Naive thymus-derived CD8-positive, alpha-beta T cell (primary cell): ENCODE data around the gene ISG15. TPM values are rescaled to one million over a fixed set of nuclear protein-coding genes. Genes with fewer than 3 reads are reported as not detected.

Source experiments
- ATAC-seq, 2 donors: fragments of 150-1000 bp; cut with Tn5 transposase in 1 of 2; sonication (Bioruptor Pico), chemical (Tn5 transposase) in 1 of 2; 1 replicate in 1 of 2; 2 replicates in 1 of 2; pipeline ENCODE4 v1.10.0; 2021; ENCODE audit warnings: mild to moderate bottlenecking in 2 of 2, moderate library complexity in 2 of 2
- POLR2A ChIA-PET: fragments of 350-600 bp; sonication (Branson Sonifier 250); formaldehyde crosslinking; loops from one replicate; lab custom pipeline; 2021; ENCODE audit warnings: antibody characterized with exemption; lab: Charles Lee
- DNase-seq, 10 donors: peaks; one replicate each; pipeline versions ENCODE4 v3.0.0 to v3.0.0-alpha.2; 2020 to 2022
- H3K27ac Mint-ChIP-seq, 10 donors: one replicate each; pipeline ENCODE4 v1.8.0; 2020 to 2022; ENCODE audit warnings: mild to moderate bottlenecking in 10 of 10, mixed read lengths in 10 of 10, moderate library complexity in 4 of 10, inconsistent platforms in 1 of 10
- H3K27me3 Mint-ChIP-seq, 5 donors: one replicate each; pipeline ENCODE4 v1.8.0; 2021 to 2022; ENCODE audit warnings: mixed read lengths in 5 of 5
- H3K36me3 Mint-ChIP-seq, 3 donors: one replicate each; pipeline ENCODE4 v1.8.0; 2020 to 2022; ENCODE audit warnings: mixed read lengths in 3 of 3, mild to moderate bottlenecking in 2 of 3, inconsistent platforms in 1 of 3
- H3K4me1 Mint-ChIP-seq, 4 donors: one replicate each; pipeline ENCODE4 v1.8.0; 2021 to 2022; ENCODE audit warnings: mixed read lengths in 4 of 4
- H3K4me3 Mint-ChIP-seq, 10 donors: one replicate each; pipeline ENCODE4 v1.8.0; 2020 to 2022; ENCODE audit warnings: mild to moderate bottlenecking in 10 of 10, mixed read lengths in 10 of 10, moderate library complexity in 6 of 10, inconsistent platforms in 1 of 10
- H3K9me3 Mint-ChIP-seq, 9 donors: one replicate each; pipeline ENCODE4 v1.8.0; 2020 to 2022; ENCODE audit warnings: mixed read lengths in 9 of 9, mild to moderate bottlenecking in 3 of 9, inconsistent platforms in 1 of 9, moderate library complexity in 1 of 9
- polyA plus RNA-seq, 3 donors: library from polyadenylated mRNA; unstranded; fragments of 300-500 nt; fragmentation: Illumina TruSeq; gene quantifications; one replicate each; pipeline ENCODE4 v1.2.3, GENCODE V29; 2021
- total RNA-seq, 8 experiments: library from RNA in 2 of 8; stranded (reverse) in 2 of 8; gene quantifications; one replicate each; pipeline ENCODE4 v1.2.3 and lab custom pipeline; 2021 to 2026

Gene ISG15
- total and polyA plus RNA-seq, 5 experiments from 2014 or later = 30.3 to 220 (median 133) TPM

- Mint-ChIP-seq H3K4me3 (peak overlapping the region; percentile 57 to 84 (median 79)), H3K9me3 (peaks cover 0 to 8% (median 0%) of the 10 kb centered on the region in 9 donors), H3K27ac (no peak overlapping the region), H3K4me1 (peaks cover 19 to 32% (median 20%) of the 10 kb centered on the region in 4 donors), H3K27me3 (peaks cover 0 to 10% (median 0%) of the 10 kb centered on the region in 5 donors), H3K36me3 (no peaks in the 10 kb centered on the region)
- ATAC-seq (peak; percentile 93 to 94), DNase-seq (peak; percentile 68 to 92 (median 83))
- POLR2A ChIA-PET = interaction anchor here (0.6 to 3.0 kb wide), 12 partner anchors 12 to 331 kb away, joined by 3 to 12 read pairs (median 4); partner anchors contain the start of genes C1orf159 and ISG15
Measured at GRCh38 chr1:1040004-1040991, 27.0 kb downstream of the ISG15 start.

- Mint-ChIP-seq H3K4me1 (peaks cover 16 to 32% (median 19%) of the 10 kb centered on the region in 4 donors), H3K27ac (no peak overlapping the region), H3K9me3 (peaks cover 0 to 8% (median 0%) of the 10 kb centered on the region in 9 donors), H3K27me3 (peaks cover 0 to 2% (median 0%) of the 10 kb centered on the region in 5 donors), H3K4me3 (no peak overlapping the region), H3K36me3 (no peaks in the 10 kb centered on the region)
- peak; percentile 12 to 41 for ATAC-seq
- POLR2A ChIA-PET = interaction anchor here (0.6 to 3.0 kb wide), 7 partner anchors 11 to 75 kb away, joined by 3 to 12 read pairs (median 4); partner anchors contain the start of genes C1orf159 and ISG15
- no peak for DNase-seq
Measured at GRCh38 chr1:1041092-1041523, 27.8 kb downstream of the ISG15 start.

GRCh38 chr1:1041873-1042272 lies 28.6 kb downstream of the ISG15 start:
- DNase-seq (no peak), ATAC-seq (no peak)
- POLR2A ChIA-PET = interaction anchor here (1.1 to 3.0 kb wide), 2 partner anchors 10 to 17 kb away, joined by 3 to 12 read pairs; no protein-coding TSS in a partner anchor
- Mint-ChIP-seq H3K27me3 (no peaks in the 10 kb centered on the region), H3K4me1 (peaks cover 16 to 32% (median 18%) of the 10 kb centered on the region in 4 donors), H3K36me3 (no peaks in the 10 kb centered on the region), H3K4me3 (peak overlapping the region in 2 of 10 donors; percentile 50 to 54), H3K27ac (no peak overlapping the region), H3K9me3 (peaks cover 0 to 8% (median 0%) of the 10 kb centered on the region in 9 donors)

- H3K27ac Mint-ChIP-seq = peak overlapping the region in 2 of 10 donors; percentile 9 to 57
- no peak for DNase-seq
Measured at GRCh38 chr1:1042835-1043234, 29.5 kb downstream of the ISG15 start.

GRCh38 chr1:1043411-1043810 lies 30.1 kb downstream of the ISG15 start:
- H3K9me3 Mint-ChIP-seq = peaks cover 0 to 8% (median 0%) of the 10 kb centered on the region in 9 donors
- H3K27ac Mint-ChIP-seq = peak overlapping the region in 1 of 10 donors; percentile 53
- DNase-seq (no peak), ATAC-seq (no peak)
- no peak overlapping the region for H3K4me3 Mint-ChIP-seq
- POLR2A ChIA-PET = no interaction called here
- H3K36me3 Mint-ChIP-seq = peaks cover 0 to 2% (median 0%) of the 10 kb centered on the region in 3 donors
- H3K27me3 Mint-ChIP-seq = no peaks in the 10 kb centered on the region
- H3K4me1 Mint-ChIP-seq = peaks cover 15 to 30% (median 17%) of the 10 kb centered on the region in 4 donors

More at GRCh38 chr1:1042835-1043234, 29.5 kb downstream of the ISG15 start:
- peaks cover 0 to 8% (median 0%) of the 10 kb centered on the region in 9 donors for H3K9me3 Mint-ChIP-seq
- ATAC-seq = no peak
- POLR2A ChIA-PET = no interaction called here
- peak overlapping the region in 3 of 10 donors; percentile 41 to 61 (median 50) for H3K4me3 Mint-ChIP-seq
- H3K36me3 Mint-ChIP-seq = peaks cover 0 to 2% (median 0%) of the 10 kb centered on the region in 3 donors
- H3K27me3 Mint-ChIP-seq = no peaks in the 10 kb centered on the region
- peaks cover 16 to 32% (median 18%) of the 10 kb centered on the region in 4 donors for H3K4me1 Mint-ChIP-seq

GRCh38 chr1:1043921-1044320 lies 30.6 kb downstream of the ISG15 start:
- H3K27me3 Mint-ChIP-seq = no peaks in the 10 kb centered on the region
- no peak overlapping the region for H3K27ac Mint-ChIP-seq

GRCh38 chr1:1044455-1045078 lies 31.3 kb downstream of the ISG15 start:
- H3K4me3 Mint-ChIP-seq = no peak overlapping the region
- no peak for ATAC-seq
- peak overlapping the region in 1 of 10 donors; percentile 69 for H3K27ac Mint-ChIP-seq
- H3K27me3 Mint-ChIP-seq = no peaks in the 10 kb centered on the region
- H3K36me3 Mint-ChIP-seq = peaks cover 0 to 2% (median 0%) of the 10 kb centered on the region in 3 donors
- POLR2A ChIA-PET = no interaction called here
- no peak for DNase-seq
- H3K9me3 Mint-ChIP-seq = peaks cover 0 to 8% (median 0%) of the 10 kb centered on the region in 9 donors
- peaks cover 3 to 18% (median 7%) of the 10 kb centered on the region in 4 donors for H3K4me1 Mint-ChIP-seq

More at GRCh38 chr1:1043921-1044320, 30.6 kb downstream of the ISG15 start:
- no peak overlapping the region for H3K4me3 Mint-ChIP-seq
- POLR2A ChIA-PET = no interaction called here
- ATAC-seq (no peak), DNase-seq (no peak)
- peaks cover 0 to 8% (median 0%) of the 10 kb centered on the region in 9 donors for H3K9me3 Mint-ChIP-seq
- peaks cover 9 to 25% (median 12%) of the 10 kb centered on the region in 4 donors for H3K4me1 Mint-ChIP-seq
- H3K36me3 Mint-ChIP-seq = peaks cover 0 to 2% (median 0%) of the 10 kb centered on the region in 3 donors

- H3K36me3 Mint-ChIP-seq = peaks cover 0 to 2% (median 0%) of the 10 kb centered on the region in 3 donors
- DNase-seq (no peak), ATAC-seq (no peak)
- H3K4me3 Mint-ChIP-seq = no peak overlapping the region
- POLR2A ChIA-PET = no interaction called here
- H3K27me3 Mint-ChIP-seq = no peaks in the 10 kb centered on the region
- H3K27ac Mint-ChIP-seq = no peak overlapping the region
- H3K4me1 Mint-ChIP-seq = peaks cover 0 to 13% (median 3%) of the 10 kb centered on the region in 4 donors
- peaks cover 0 to 8% (median 0%) of the 10 kb centered on the region in 9 donors for H3K9me3 Mint-ChIP-seq
Measured at GRCh38 chr1:1045129-1045528, 31.8 kb downstream of the ISG15 start.

GRCh38 chr1:1046243-1046642 lies 32.9 kb downstream of the ISG15 start:
- Mint-ChIP-seq H3K9me3 (peaks cover 0 to 8% (median 0%) of the 10 kb centered on the region in 9 donors), H3K4me1 (peaks cover 0 to 12% (median 3%) of the 10 kb centered on the region in 4 donors), H3K4me3 (no peak overlapping the region), H3K27me3 (no peaks in the 10 kb centered on the region), H3K36me3 (peaks cover 0 to 2% (median 0%) of the 10 kb centered on the region in 3 donors), H3K27ac (no peak overlapping the region)
- DNase-seq = no peak
- no peak for ATAC-seq
- POLR2A ChIA-PET = no interaction called here

- peaks cover 0 to 2% (median 0%) of the 10 kb centered on the region in 3 donors for H3K36me3 Mint-ChIP-seq
- no peaks in the 10 kb centered on the region for H3K27me3 Mint-ChIP-seq
- ATAC-seq (no peak), DNase-seq (no peak)
- H3K4me1 Mint-ChIP-seq = peaks cover 0 to 12% (median 3%) of the 10 kb centered on the region in 4 donors
- POLR2A ChIA-PET = no interaction called here
- no peak overlapping the region for H3K4me3 Mint-ChIP-seq
- H3K27ac Mint-ChIP-seq = no peak overlapping the region
- H3K9me3 Mint-ChIP-seq = peaks cover 0 to 8% (median 0%) of the 10 kb centered on the region in 9 donors
Measured at GRCh38 chr1:1046767-1047166, 33.5 kb downstream of the ISG15 start.

GRCh38 chr1:1047407-1047806 lies 34.1 kb downstream of the ISG15 start:
- Mint-ChIP-seq H3K27me3 (no peaks in the 10 kb centered on the region), H3K36me3 (peaks cover 0 to 4% (median 0%) of the 10 kb centered on the region in 3 donors), H3K4me1 (peaks cover 0 to 9% (median 3%) of the 10 kb centered on the region in 4 donors), H3K27ac (no peak overlapping the region), H3K9me3 (peaks cover 0 to 8% (median 0%) of the 10 kb centered on the region in 9 donors), H3K4me3 (no peak overlapping the region)
- POLR2A ChIA-PET = no interaction called here
- DNase-seq = no peak
- no peak for ATAC-seq

GRCh38 chr1:1047963-1048362 lies 34.7 kb downstream of the ISG15 start:
- Mint-ChIP-seq H3K9me3 (peaks cover 0 to 5% (median 0%) of the 10 kb centered on the region in 9 donors), H3K27me3 (no peaks in the 10 kb centered on the region), H3K36me3 (peaks cover 0 to 4% (median 0%) of the 10 kb centered on the region in 3 donors), H3K27ac (no peak overlapping the region), H3K4me3 (no peak overlapping the region), H3K4me1 (peaks cover 0 to 8% (median 2%) of the 10 kb centered on the region in 4 donors)
- DNase-seq = no peak
- POLR2A ChIA-PET = no interaction called here
- no peak for ATAC-seq
